NT2/D1 (cell line): ENCODE data around the gene KIR3DL2.
"Not testable (repeated sequence)": the region's sequence is repeated elsewhere in the genome, so short reads cannot be mapped to it uniquely, and the experiment has no call there.

Experiments
- DNase-seq: peaks from one replicate; pipeline ENCODE4 v3.0.0-alpha.2; 2011; ENCODE audit warnings: low read depth, low spot score
- H3K27me3 ChIP-seq: 2 replicates; pipeline ENCODE4 v1.6.0; 2011; ENCODE audit warnings: mild to moderate bottlenecking; ENCODE audit not compliant: insufficient read length, insufficient read depth
- H3K36me3 ChIP-seq: 2 replicates; pipeline ENCODE4 v1.6.1; 2011; ENCODE audit warnings: mild to moderate bottlenecking, low read length, mixed read lengths; ENCODE audit not compliant: insufficient read depth, insufficient read length
- H3K4me1 ChIP-seq: 2 replicates; pipeline ENCODE4 v1.5.1; 2011; ENCODE audit not compliant: insufficient read depth, insufficient read length
- H3K4me3 ChIP-seq: 2 replicates; pipeline ENCODE4 v1.5.1; 2011; ENCODE audit warnings: low read depth; ENCODE audit not compliant: insufficient read length
- H3K9ac ChIP-seq: 2 replicates; pipeline ENCODE4 v1.6.0; 2011; ENCODE audit warnings: low read depth; ENCODE audit not compliant: insufficient read length
- H3K9me3 ChIP-seq: 2 replicates; pipeline ENCODE4 v1.5.1; 2011; ENCODE audit warnings: mild to moderate bottlenecking, low read length; ENCODE audit not compliant: insufficient read depth
- SUZ12 ChIP-seq: IDR thresholded peaks from 2 replicates; pipeline ENCODE4 v1.6.1; 2011; ENCODE audit not compliant: insufficient read length, insufficient read depth; ENCODE audit errors: extremely low read depth
- YY1 ChIP-seq: IDR thresholded peaks from 2 replicates; pipeline ENCODE4 v1.6.1; 2011; ENCODE audit not compliant: insufficient read length, insufficient read depth
- ZNF274 ChIP-seq: IDR thresholded peaks from 2 replicates; pipeline ENCODE4 v1.6.1; 2011; ENCODE audit warnings: mild to moderate bottlenecking, low read depth, low read length

KIR3DL2 gene

DNA sequence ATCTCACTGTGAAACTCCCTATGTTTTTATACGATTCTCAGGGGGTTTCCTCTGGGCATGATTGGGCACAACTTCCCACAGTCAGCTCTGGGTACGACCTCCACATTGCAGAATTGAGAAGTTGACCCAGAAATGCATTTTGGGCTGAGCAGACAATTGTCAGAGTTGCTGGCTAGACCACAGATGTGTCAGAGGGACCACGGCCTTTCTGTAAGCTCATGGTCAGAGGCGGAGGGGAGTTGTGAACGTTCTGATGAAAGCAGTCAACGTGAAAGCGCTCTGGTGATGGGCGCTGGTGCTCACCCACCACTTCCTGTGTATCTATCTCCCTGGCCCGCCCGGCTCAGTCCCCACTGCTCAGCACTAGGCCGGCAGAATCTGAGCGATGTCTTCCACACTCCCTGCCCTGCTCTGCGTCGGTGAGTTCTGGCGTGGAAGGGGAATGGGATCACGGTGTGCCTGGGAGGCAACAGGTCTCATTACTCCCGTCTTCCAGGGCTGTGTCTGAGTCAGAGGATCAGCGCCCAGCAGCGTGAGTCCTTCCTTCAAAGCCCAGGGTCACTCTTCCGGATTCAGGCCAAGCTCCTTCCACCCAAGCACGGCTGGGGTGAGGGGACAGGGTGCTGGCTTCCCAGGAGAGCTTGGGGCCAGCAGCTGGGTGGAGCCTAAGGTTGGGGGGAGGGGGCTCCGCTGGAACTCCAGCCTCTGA is 55.7 kb downstream of the KIR3DL2 start, which contains the start of gene NCR1:
Gene NCR1, plus strand, starts transcription at position 346 of the 709 bp plus-strand sequence. Its CDS starts 40 bp downstream, at position 386.
- H3K9ac ChIP-seq = no peak within 1 kb of the TSS

DNA sequence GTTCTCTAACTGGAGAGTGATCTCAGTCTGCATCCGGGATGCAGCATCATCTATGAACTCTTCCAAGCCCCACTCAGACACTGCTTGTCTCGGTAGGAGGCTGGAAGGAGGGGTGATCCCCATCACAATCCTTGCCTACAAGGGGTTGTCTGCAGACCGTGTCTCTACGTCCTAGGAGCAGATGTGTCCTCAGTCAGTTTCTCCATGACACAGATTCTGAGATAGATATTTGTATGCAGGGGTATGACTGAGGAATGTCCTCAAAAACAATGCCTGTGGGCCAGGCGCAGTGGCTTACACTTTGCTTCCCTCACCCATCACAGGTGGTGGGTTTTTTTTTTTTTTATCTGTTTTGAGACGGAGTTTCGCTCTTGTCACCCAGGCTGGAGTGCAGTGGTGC is 56.6 kb downstream of the KIR3DL2 start:
- Histone ChIP-seq H3K4me3 (no peak overlapping the region), H3K27me3 (no peaks in the 10 kb centered on the region), H3K36me3 (no peaks in the 10 kb centered on the region), H3K9ac (no peak overlapping the region), H3K4me1 (peaks cover 2% of the 10 kb centered on the region), H3K9me3 (no peaks in the 10 kb centered on the region; the same call in 1 of the 2 replicates)
- no peak for DNase-seq
- no peak for TF ChIP-seq SUZ12
- TF ChIP-seq ZNF274 = no peak
- no peak for TF ChIP-seq YY1

More for the DNA sequence above, 55.7 kb downstream of the KIR3DL2 start, which contains the start of gene NCR1:
- no peak within 1 kb of the TSS for H3K4me3 ChIP-seq
- DNase-seq = no peak
- H3K27me3 ChIP-seq = no peaks in the 10 kb centered on the region
- no peaks in the 10 kb centered on the region for H3K36me3 ChIP-seq
- H3K4me1 ChIP-seq = peaks cover 2% of the 10 kb centered on the region
- TF ChIP-seq SUZ12 (no peak), ZNF274 (no peak), YY1 (no peak)
- H3K9me3 ChIP-seq = no peaks in the 10 kb centered on the region; the same call in 1 of the 2 replicates

DNA sequence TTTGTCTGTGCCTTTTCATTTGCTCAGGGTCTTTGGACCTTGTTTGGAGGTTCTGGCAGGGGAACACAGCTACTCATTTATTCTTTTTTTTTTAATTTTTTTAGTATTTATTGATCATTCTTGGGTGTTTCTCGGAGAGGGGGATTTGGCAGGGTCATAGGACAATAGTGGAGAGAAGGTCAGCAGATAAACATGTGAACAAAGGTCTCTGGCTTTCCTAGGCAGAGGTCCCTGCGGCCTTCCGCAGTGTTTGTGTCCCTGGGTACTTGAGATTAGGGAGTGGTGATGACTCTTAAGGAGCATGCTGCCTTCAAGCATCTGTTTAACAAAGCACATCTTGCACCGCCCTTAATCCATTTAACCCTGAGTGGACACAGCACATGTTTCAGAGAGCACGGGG is 57.7 kb downstream of the KIR3DL2 start:
- H3K9ac ChIP-seq, H3K4me3 ChIP-seq, H3K9me3 ChIP-seq, H3K27me3 ChIP-seq, H3K4me1 ChIP-seq, H3K36me3 ChIP-seq, DNase-seq: not testable (repeated sequence)
